HG03108 (cell line): ENCODE results near the gene PCP4L1.
"Not testable (repeated sequence)": the region's sequence is repeated elsewhere in the genome, so short reads cannot be mapped to it uniquely, and the experiment has no call there.

Experiments
- ATAC-seq: cut with Tn5 transposase; IDR thresholded peaks from one replicate; pipeline ENCODE4 v1.9.1; 2021; ENCODE audit warnings: moderate library complexity; ENCODE audit not compliant: unreplicated experiment

PCP4L1 gene

DNA sequence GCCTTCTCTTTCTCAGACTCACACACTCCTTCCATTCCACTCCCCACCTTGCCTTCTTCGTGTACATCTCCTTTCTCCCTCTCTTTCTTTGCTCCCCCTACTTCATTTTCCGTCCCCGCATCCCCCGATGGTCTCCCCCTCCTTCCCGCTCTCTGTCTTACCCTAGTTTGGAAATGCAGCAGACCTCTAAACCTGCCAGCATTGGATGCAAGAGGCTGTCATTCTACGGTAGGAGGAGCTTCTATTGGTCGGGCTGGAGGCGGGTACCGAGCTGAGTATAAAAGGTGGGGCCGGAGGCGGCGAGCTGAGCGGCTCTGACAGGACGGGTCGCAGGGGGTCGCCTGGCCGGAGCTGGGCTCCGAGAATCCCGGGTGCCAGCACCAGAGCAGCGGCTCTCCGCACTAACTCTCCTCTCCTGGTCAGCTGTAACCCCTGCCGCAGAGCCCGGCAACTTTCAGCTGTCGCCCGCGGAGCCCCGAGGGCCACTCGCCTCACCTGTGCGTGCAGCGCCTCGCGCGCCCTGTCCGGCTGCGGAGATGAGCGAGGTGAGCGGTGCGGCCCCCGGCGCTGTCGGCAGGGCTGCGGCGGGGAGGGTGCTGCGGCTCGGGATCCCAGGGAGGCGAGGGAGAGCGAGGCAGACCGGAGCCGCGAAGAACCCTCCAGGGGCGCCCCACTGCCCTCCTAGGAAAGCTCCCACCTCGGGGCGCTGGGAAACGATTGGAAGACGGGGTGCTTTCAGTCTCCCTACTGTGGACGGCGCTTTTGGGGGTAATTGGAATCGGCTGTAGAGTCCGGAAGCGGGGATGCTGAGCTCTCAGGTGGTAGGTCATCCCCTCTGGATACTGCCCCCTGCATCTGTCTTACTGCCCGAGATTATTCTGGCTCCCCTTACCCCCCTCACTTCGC lies at the start of gene PCP4L1:
PCP4L1 (plus strand) TSS at position 307 of the 906 bp plus-strand sequence; CDS start at position 537, 230 bp downstream.
- no peak for ATAC-seq

DNA sequence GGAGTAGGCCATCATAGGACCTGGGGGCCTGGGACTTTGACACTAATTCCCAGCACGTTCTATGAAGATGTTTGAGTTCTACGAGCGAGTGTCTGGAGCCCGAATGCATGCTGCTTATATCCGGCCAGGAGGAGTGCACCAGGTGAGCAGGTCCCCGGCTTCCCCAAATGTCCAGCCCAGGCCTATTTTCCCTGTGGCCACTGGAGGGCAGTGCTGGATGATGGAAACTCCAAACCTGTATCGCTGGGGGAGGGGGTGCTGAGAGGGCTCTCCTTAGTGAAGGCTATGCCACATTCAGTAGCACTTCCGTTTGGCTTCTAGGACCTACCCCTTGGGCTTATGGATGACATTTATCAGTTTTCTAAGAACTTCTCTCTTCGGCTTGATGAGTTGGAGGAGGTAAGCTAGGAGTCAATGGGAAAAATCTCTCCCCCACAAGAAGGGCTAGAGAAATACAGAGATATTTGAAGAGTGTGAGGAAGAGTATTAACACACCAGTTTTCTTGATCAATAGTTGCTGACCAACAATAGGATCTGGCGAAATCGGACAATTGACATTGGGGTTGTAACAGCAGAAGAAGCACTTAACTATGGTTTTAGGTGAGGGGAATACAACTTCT lies 48.6 kb upstream of the PCP4L1 start:
- ATAC-seq: no peak

DNA sequence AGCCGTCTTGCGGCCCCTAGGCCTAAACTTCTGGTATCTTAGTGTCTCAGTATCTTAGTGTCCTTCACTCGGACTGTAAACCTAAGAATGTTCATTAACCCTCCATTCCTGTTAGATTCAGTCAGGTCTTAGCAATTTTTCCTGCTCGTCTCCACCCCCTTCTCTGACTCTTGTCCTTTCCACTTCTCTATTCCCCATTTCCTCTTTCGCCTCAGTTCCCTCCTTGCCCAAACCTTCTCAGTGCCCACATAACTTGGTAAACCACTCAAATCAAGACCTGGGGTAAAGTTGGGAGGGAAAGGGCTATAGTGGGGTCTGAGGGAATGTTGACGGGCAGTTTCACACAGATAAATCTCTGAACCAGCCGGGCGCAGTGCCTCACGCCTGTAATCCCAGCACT lies 44.2 kb upstream of the PCP4L1 start:
- ATAC-seq: no peak

DNA sequence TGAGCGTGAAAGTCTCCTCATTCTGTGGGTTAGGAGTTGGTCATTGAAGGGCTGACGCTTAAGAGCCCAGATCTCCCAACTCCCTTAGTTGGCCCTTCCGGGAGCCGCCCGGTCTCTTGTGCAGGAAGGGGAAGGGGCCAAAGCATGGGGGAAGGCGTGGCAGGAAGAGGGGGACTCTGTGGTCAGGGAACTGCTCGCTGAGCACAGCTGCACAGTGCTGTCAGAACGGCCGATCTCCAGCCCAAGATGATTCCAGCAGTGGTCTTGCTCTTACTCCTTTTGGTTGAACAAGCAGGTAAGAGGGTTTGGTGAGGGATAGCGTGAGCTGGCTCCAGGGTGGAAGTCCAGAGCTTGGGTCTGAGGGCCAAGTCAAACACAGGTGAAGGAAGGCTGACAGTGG lies 43.5 kb upstream of the PCP4L1 start, which contains the start of gene FCER1G:
FCER1G (plus strand) TSS at position 220 of the 400 bp plus-strand sequence; CDS start at position 247, 27 bp downstream.
- no peak for ATAC-seq

DNA sequence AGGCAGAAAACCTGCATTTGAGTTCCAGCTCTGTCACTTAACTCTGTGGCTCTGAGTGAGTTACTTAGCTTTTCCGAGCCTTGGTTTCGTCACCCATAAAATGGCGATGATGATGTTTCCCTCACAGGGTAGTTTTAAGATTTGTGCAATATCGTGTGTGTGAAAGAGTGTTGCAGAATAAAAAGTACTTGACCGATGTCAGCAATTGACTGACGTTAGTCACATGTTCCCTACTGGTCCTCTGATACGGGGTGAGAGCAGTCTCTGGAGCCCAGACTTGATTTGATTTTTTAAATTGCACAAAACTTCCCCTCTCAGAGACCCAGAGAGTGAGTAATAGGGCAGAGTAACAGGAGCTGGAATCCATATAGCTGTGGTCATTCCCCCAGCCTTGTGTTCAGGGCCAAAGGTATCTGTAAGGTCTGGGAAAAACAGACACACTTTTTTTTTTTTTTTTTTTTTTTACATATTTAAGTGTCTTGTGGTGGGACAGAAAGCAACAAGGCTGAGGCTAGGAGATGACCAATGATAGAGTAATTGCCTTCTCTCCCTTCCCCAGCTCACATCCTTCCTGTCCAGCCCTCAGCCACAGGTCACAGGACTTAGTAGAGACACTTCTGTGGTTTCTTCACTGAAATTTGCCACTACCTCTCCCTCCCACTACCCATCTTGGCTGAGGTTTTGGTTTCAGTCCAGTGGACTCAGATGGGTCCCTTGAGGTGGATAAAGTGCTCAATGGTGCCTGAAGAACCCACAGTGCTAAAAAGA lies 41.4 kb upstream of the PCP4L1 start:
- peak; percentile 87 for ATAC-seq

DNA sequence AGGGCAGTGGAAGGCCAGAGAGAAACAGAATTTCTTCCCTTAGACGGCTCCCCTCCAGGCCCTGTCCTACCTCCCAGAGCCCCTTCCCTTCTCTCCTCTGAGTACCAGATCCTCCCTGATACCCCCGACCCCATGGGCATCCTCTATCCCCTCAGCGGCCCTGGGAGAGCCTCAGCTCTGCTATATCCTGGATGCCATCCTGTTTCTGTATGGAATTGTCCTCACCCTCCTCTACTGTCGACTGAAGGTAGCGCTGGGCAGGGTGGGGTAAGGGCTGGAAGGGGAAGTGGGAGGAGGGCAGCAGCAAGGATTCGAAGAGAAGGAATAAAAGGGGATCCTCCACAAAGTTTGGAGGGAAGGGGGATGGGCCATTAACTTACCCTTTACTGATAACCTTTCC lies 40.7 kb upstream of the PCP4L1 start:
- ATAC-seq: no peak

DNA sequence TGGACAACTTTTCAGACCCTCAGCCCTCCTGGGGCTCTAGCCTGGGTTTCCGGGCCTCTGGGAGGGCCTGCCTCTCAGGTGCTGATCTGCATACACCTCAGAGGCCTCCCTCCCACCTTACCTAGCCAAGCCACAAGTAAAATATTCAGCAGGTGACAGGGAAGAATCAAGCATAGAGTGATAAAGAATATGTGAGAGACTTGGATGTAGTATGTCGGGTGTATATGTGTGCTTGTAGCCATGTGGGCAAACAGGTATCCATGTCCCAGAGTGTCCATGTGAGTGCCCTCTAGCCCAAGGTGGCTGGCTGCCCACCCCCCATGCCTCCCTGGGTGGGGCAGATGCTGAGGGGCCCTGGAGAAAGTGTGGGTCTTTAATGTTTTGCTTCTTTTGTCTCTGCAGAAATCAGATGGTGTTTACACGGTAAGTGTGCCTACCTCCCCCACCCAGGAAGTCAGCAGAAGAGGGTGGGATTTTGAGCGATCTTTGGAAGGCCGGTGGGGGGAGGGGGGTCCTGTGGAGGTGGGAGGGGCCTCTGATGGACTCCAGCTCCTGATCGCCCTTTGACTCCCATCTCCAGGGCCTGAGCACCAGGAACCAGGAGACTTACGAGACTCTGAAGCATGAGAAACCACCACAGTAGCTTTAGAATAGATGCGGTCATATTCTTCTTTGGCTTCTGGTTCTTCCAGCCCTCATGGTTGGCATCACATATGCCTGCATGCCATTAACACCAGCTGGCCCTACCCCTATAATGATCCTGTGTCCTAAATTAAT lies 40.1 kb upstream of the PCP4L1 start:
- no peak for ATAC-seq

DNA sequence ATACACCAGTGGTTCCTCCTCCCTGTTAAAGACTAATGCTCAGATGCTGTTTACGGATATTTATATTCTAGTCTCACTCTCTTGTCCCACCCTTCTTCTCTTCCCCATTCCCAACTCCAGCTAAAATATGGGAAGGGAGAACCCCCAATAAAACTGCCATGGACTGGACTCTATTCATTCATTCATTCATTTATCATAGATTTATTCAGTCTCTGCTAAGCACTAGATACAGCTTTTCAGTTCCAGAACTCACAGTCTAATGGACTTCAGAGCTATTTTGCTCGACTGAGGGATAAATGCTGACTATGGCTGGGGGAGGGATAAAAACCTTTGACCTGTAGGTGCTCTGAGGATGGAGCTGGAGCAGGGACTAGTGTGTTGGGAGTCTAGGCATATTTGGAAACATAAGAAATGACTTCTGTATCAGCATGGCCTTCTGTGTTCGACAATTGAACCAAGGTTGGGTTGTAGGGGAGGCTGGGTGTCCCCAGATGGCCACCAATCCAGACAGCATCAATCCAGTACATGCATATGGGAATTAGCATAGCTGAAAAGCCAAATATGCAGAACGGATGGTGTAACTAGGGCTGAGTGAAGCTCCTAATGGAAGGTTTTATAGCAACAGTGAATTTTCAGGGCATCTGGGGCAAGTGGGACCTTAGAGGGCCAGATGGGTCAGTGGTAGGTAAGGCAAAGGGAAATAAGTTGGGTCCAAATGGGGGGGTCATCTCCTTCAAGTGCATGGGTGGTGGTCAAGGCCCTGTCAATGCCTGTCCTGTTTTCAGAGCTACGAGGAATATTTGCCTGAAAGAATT lies 39.3 kb upstream of the PCP4L1 start:
- no peak for ATAC-seq

DNA sequence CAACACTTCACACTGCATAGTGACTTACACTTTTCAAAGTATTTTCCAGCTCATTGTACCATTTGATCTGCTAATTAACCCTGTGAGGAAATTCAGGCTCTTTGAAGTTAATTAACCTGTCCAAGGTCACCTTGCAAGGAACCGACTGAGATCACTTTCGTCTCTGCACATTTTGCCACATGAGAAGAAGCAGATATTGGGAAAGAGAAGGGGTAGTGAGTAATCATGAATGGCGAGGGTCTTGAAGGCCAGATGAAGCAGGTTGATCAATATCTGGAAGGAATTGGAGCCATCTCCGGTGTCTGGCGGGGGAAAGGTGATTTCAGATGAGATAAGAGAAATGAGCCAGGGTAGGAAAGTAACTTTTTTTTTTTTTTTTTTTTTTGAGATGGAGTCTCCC lies 38.5 kb upstream of the PCP4L1 start:
- no peak for ATAC-seq

DNA sequence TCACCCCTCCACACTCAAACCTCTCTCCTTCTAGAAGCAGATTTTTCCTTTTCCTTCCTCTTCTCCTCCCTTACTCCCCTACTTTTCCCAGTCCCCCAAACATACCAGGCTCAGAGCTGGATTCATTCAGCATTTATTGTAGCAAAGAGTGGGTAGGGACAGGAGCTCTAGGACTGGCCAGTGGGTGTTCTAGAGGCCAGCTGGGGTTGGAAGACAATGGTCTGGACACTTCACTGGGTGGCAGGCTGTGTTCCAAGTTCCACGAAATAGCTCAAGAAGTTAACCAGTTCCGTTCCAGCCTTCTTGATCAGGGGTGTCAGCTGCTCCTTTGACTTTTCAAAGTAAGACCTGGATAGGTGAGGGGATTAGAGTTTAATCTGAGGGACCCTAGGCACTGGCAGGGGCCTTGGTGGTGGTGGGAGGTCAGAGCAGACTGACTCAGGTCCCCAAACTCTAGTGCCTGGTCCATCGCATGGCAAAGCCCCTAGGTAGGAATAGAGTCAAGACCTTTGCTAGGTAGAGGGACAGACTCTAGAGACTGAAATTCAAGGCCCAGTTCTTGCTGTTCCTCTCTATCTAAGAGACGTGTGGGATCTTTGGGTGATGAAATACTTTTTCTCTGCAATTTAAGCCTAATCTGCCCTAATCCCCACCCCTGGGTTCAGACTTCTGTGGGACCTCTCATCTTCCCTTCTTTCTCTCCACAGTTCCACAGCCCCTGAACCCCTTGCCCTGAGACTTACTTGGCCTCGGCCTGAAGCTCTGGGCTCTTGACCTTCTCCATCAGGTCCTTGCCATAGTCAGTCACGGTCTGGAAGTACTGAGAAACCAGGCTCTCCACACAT lies 36.1 kb upstream of the PCP4L1 start:
- no peak for ATAC-seq

DNA sequence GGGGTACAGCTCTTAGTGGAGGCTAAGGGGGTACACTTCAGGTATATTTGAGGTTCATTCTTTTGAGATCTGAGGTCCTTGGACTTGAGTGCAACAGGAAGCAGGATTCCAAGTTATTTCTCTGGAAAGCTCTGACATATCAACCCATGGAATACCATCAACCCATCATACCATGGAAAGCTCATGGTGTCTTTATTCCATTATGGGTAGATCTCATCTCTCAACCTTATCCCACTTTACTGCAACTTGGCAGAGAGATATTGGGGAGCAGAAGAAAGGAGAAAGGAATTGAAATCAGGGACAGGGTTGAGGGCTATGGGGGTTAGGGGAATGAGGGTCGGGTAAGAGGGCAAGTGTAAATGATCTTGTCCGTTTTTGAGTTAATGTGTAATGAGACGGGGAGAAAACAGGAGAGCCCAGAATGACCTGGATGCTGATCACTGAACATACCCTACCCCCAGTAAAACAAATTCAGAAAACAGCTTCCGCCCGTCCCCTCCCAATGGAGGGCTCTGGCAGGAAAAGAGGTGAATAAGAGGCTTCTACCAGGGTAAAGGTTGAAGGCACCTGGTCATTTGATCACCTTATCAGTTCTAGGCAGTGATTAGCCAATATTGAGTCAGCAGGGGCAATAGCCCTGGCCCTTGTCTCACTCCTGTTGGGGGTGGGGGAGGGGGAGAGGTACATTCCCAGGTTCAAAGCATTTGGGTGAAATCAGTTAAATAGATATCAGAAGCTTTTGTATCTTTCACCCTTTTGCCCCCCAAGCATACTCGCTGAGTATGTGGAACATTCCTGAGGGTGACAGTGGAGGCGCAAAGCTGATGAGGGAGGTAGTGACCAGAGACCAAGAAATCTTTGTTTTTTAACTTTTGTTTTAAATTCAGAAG lies 34.5 kb upstream of the PCP4L1 start:
- no peak for ATAC-seq

DNA sequence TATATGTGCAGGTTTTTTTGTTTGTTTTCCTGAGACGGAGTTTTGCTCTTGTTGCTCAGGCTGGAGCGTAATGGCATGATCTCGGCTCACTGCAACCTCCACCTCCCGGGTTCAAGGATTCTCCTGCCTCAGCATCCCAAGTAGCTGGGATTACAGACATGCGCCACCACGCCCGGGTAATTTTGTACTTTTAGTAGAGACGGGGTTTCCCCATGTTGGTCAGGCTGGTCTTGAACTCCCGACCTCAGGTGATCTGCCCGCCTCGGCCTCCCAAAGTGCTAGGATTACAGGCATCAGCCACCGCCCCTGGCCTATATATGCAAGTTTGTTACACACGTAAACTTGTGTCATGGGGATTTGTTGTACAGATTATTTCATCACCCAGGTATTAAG lies 33.9 kb upstream of the PCP4L1 start:
- ATAC-seq: not testable (repeated sequence)

DNA sequence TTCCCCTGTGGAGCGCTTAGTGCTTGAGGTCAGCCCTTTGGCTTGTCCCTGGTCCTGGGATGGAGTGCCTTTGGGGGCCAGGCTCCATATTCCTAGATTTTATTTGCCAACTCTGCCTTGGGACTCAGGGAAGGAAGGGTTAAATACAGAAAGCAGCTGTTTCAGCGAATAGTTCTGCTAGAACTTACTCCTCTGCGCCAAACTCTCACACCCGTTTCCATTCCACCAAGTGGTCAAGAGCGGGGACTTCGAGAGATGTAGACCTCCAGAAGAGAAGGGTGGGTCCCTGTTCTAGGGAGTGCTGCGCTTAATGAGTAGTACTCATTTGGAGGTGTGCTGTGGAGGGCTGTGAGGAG lies 33.4 kb upstream of the PCP4L1 start:
- ATAC-seq: no peak

DNA sequence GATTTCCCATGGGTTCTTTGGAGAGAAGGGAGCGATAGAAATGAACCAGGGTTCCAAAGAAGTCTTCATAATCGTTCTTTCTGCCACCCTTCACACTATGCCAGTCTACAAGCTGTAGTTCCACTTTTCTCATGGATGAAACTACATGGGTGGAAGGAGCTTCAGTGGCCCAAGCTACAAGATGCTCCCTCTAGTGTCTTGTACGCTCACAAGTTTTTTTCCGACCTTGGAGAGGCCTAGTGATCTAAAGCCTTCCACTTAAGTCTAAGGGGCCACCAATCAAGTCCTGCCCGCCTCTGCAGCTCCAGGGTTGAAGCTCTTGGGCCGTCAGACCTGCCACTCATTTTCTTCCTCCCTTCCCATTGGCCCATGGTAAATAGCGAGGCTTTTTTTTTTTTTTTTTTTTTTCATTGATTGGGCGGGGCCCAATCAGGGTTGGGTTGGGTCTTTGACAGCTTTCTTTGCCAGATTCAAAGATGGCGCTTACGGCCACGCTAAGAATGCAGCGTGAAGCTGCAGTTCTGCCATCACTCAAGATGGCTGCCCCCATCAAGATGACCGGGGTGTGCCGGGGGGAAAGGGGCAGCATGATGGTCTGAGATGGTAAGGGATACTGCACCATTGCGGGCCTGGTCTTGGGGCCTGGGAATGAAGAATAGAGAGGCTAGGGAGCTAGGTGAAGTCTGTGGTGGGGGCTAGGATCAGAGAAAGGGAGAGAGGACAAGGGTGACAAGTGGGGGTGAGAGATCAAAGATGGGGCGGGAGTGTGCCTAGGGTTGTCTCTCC lies 32.8 kb upstream of the PCP4L1 start, which contains the start of gene TOMM40L:
TOMM40L (plus strand) TSS at position 527 of the 786 bp plus-strand sequence. CDS start 430 bp downstream, outside the sequence.
- peak; percentile 94 for ATAC-seq

DNA sequence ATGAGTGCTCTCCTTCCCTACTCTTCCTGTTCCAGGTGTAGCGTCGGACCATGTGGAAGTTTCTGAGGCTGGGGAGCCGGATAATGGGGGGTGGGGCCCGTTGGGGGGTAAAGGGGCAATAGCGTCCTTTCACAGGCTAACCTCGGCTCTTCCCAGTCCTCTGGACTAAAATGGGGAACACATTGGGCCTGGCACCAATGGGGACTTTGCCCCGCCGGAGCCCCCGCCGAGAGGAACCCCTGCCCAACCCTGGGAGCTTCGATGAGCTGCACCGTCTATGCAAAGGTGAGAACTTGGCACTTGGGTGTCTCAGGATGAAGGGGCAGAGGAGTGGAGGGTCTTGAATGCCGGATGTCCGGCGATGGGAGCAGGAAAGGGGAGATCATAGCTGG lies 32.2 kb upstream of the PCP4L1 start:
- no peak for ATAC-seq

DNA sequence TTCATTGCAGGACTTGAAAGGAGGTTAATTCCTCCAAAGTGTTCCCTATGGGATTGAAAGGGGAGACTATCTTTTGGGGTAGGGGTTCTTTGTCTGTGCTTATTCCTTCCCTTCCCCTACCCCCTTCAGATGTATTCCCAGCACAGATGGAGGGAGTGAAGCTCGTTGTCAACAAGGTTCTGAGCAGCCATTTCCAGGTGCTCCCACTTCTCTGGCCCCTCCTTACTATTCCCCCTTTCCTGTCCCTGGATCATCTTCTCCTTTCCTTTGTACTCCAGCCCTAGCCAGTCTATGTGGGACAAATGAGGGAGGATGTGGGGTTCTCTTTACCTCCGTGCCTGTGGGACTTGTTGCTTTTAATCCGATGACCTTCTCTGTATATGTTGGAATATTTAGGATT lies 31.8 kb upstream of the PCP4L1 start:
- ATAC-seq: no peak

DNA sequence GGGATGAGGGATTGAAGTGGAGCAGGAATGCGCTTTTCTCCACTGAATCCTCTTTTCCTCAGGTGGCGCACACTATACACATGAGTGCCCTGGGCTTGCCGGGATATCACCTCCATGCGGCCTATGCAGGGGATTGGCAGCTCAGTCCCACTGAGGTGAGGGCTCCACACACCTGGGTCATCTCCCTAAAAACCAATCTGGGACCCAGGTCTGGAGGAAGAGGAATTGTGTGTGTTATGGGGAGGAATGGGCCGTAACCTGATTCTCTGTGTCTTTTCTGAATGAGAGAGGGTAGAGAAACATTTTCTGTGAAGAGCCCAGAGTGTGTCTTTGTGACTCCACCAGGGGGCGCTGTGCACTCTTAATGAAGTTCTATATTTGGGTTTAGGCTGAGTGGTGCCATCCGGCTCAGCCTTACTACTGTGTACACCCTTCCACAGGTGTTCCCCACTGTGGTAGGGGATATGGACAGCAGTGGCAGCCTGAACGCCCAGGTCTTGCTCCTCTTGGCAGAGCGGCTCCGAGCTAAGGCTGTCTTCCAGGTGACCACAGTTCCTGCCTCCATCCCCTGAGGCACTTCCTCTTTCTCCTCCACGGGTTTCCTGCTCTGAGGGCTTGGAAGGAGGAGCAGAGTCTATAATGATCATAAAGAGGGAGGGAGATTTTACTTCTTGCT lies 31.2 kb upstream of the PCP4L1 start:
- ATAC-seq: peak; percentile 27
